Stomach (tissue), 4 donors: Measurements from ENCODE around the gene PSRC1.

Experiments
- CTCF ChIP-seq, 7 experiments: fragments of 450-650 bp in 4 of 7; fragments of 200-600 bp in 3 of 7; sonication (generic) in 3 of 7; IDR thresholded peaks; one replicate each; pipeline ENCODE4 v1.5.1; 2016 to 2019; ENCODE audit warnings: antibody characterized with exemption in 7 of 7, control low read depth in 2 of 7, mild to moderate bottlenecking in 1 of 7
- EP300 ChIP-seq: sonication (generic); formaldehyde crosslinking; IDR thresholded peaks from one replicate; pipeline ENCODE4 v1.6.1; 2017; ENCODE audit warnings: antibody characterized with exemption
- POLR2A ChIP-seq, 4 donors: fragments of 450-650 bp; IDR thresholded peaks; one replicate each; pipeline ENCODE4 v1.6.1; 2016; ENCODE audit warnings: antibody characterized with exemption in 4 of 4, control low read depth in 2 of 4, mild to moderate bottlenecking in 1 of 4, moderate library complexity in 1 of 4
- POLR2AphosphoS5 ChIP-seq, 3 donors: sonication (generic); formaldehyde crosslinking; IDR thresholded peaks; one replicate each; pipeline ENCODE4 v1.6.1; 2016; ENCODE audit warnings: antibody characterized with exemption in 3 of 3

GRCh38 chr1:109254621-109255096, 28.3 kb downstream of the PSRC1 start:
- TF ChIP-seq CTCF (IDR thresholded peaks at IDR 0.05) (no peak), EP300 (no peak), POLR2AphosphoS5 (IDR thresholded peaks at IDR 0.05) (no peak), POLR2A (IDR thresholded peaks at IDR 0.05) (no peak)
